GM12878 (cell line): ENCODE data around the gene ZNF418. TPM values are rescaled to one million over a fixed set of nuclear protein-coding genes. Genes with fewer than 3 reads are reported as not detected.
"Not testable (repeated sequence)": the region's sequence is repeated elsewhere in the genome, so short reads cannot be mapped to it uniquely, and the experiment has no call there.

Experiments
- ATAC-seq: fragments of 200-7000 bp; cut with Tn5 transposase; 3 replicates; pipeline ENCODE4 v1.9.1; 2020; ENCODE audit warnings: mild to moderate bottlenecking, moderate library complexity
- BruUV-seq: library from RNA; stranded (reverse); fragments of 400-500 nt; replicated peaks from 2 replicates; lab custom pipeline; 2021; lab: Mats Ljungman, UMichigan
- CTCF ChIA-PET: fragments of 300-600 bp; sonication (Branson Sonifier 250); formaldehyde crosslinking; extraction: SDS; loops from one replicate; lab custom pipeline; 2021; ENCODE audit warnings: inconsistent platforms; lab: Yijun Ruan, JAX
- POLR2A ChIA-PET: fragments of 350-600 bp; formaldehyde crosslinking; extraction: SDS; loops from one replicate; lab custom pipeline; 2021; ENCODE audit warnings: inconsistent platforms; lab: Charles Lee
- RAD21 ChIA-PET: fragments of 300-600 bp; sonication (Branson Sonifier 250); formaldehyde crosslinking; loops from one replicate; lab custom pipeline; 2023; ENCODE audit warnings: antibody characterized with exemption; ENCODE audit not compliant: unreplicated experiment; lab: Charles Lee
- SMC1A ChIA-PET: fragments of 300-600 bp; sonication (Branson Sonifier 250); formaldehyde crosslinking; loops from one replicate; lab custom pipeline; 2023; ENCODE audit not compliant: unreplicated experiment, uncharacterized antibody; lab: Charles Lee
- DNase-seq: peaks from one replicate; pipeline ENCODE4 v3.0.0-alpha.2; 2011; ENCODE audit warnings: low read depth, low spot score
- FAIRE-seq: peaks from 3 replicates; lab custom pipeline; 2011; peaks lifted over from hg19 to GRCh38; lab: Jason Lieb, UNC
- H2AFZ ChIP-seq: 2 replicates; pipeline ENCODE4 v1.6.0; 2011; ENCODE audit warnings: low read depth, low read length, control low read depth; ENCODE audit not compliant: control insufficient read depth
- H3K27ac ChIP-seq: 2 replicates; pipeline ENCODE4 v1.5.1; 2011; ENCODE audit warnings: control low read depth; ENCODE audit not compliant: control insufficient read depth, insufficient read depth
- H3K27me3 ChIP-seq, 2 experiments: replicated peaks in 1 of 2; 2 replicates each; pipeline versions ENCODE4 v1.6.0 to v1.6.1; 2011; ENCODE audit warnings: low read length in 1 of 2; ENCODE audit not compliant: control insufficient read depth in 2 of 2, insufficient read depth in 2 of 2
- H3K36me3 ChIP-seq, 2 experiments: 2 replicates each; pipeline ENCODE4 v1.5.1; 2011; ENCODE audit warnings: low read length in 1 of 2; ENCODE audit not compliant: control insufficient read depth in 2 of 2, insufficient read depth in 2 of 2
- H3K4me1 ChIP-seq: 2 replicates; pipeline ENCODE4 v1.6.1; 2011; ENCODE audit warnings: mild to moderate bottlenecking, low read length, moderate library complexity, mixed read lengths; ENCODE audit not compliant: control insufficient read depth, insufficient read depth
- H3K4me2 ChIP-seq: 2 replicates; pipeline ENCODE4 v1.6.0; 2011; ENCODE audit warnings: control low read depth; ENCODE audit not compliant: control insufficient read depth, insufficient read depth
- H3K4me3 ChIP-seq: fragments of 200-600 bp; sonication (generic); 2 replicates; pipeline ENCODE4 v1.5.1; 2016
- H3K79me2 ChIP-seq: 2 replicates; pipeline ENCODE4 v1.6.0; 2011; ENCODE audit warnings: low read length; ENCODE audit not compliant: control insufficient read depth, insufficient read depth
- H3K9ac ChIP-seq: 2 replicates; pipeline ENCODE4 v1.8.0; 2011; ENCODE audit warnings: low read length, control low read depth, mixed read lengths; ENCODE audit not compliant: control insufficient read depth, insufficient read depth
- H3K9me3 ChIP-seq: replicated peaks from 3 replicates; pipeline ENCODE4 v1.5.1; 2011; ENCODE audit warnings: mild to moderate bottlenecking, low read length; ENCODE audit not compliant: control insufficient read depth, insufficient read depth
- H4K20me1 ChIP-seq: 2 replicates; pipeline ENCODE4 v1.6.0; 2011; ENCODE audit not compliant: control insufficient read depth, insufficient read depth
- CREM ChIP-seq: IDR thresholded peaks from 2 replicates; pipeline ENCODE4 v1.6.1; 2014; ENCODE audit warnings: antibody characterized with exemption, low read depth
- EED ChIP-seq: sonication (generic); IDR thresholded peaks from 2 replicates; pipeline ENCODE4 v1.6.1; 2016; ENCODE audit warnings: antibody characterized with exemption, low read depth
- IRF3 ChIP-seq: fragments of 450-650 bp; IDR thresholded peaks from 2 replicates; pipeline ENCODE4 v1.6.1; 2014; ENCODE audit warnings: mild to moderate bottlenecking
- LARP7 ChIP-seq: fragments of 450-650 bp; IDR thresholded peaks from 2 replicates; pipeline ENCODE4 v1.6.1; 2017; ENCODE audit warnings: mild to moderate bottlenecking
- MAX ChIP-seq: IDR thresholded peaks from 2 replicates; pipeline ENCODE4 v1.6.1; 2012; ENCODE audit warnings: low read depth, low read length, improper control_type of control experiment
- PAX5 ChIP-seq: IDR thresholded peaks from 2 replicates; pipeline ENCODE4 v1.6.1; 2011; ENCODE audit warnings: low read depth, low read length, borderline replicate concordance
- POLR2A ChIP-seq: IDR thresholded peaks from 2 replicates; pipeline ENCODE4 v1.6.1; 2011; ENCODE audit warnings: low read depth, mild to moderate bottlenecking, low read length
- POLR2AphosphoS2 ChIP-seq: IDR thresholded peaks from 2 replicates; pipeline ENCODE4 v1.6.1; 2011; ENCODE audit warnings: low read depth, mild to moderate bottlenecking, low read length, improper control_type of control experiment, moderate library complexity
- USF2 ChIP-seq: IDR thresholded peaks from 2 replicates; pipeline ENCODE4 v1.6.1; 2011; ENCODE audit warnings: low read depth, low read length, improper control_type of control experiment, borderline replicate concordance
- ZBTB33 ChIP-seq: fragments of 450-650 bp; IDR thresholded peaks from 2 replicates; pipeline ENCODE4 v1.6.1; 2017; ENCODE audit warnings: mild to moderate bottlenecking
- ZSCAN29 ChIP-seq: fragments of 450-650 bp; IDR thresholded peaks from 2 replicates; pipeline ENCODE4 v1.6.1; 2017; ENCODE audit warnings: mild to moderate bottlenecking, moderate library complexity
- WGBS: methylation state at CpG from one replicate; pipeline ENCODE4 v1.1.6; 2016; ENCODE audit warnings: low lambda C conversion rate; ENCODE audit not compliant: insufficient replicate concordance, insufficient coverage; ENCODE audit errors: missing lambda C conversion rate; 5-methylcytosine and 5-hydroxymethylcytosine counted together
- in situ Hi-C: fragments of 300-500 bp; cut with MboI; formaldehyde crosslinking; loops from 9 replicates; pipeline ENCODE4 v1.14.3; 2018; ENCODE audit warnings: mixed read lengths
- intact Hi-C: fragments of 100-400 bp; cut with micrococcal nuclease; formaldehyde crosslinking; loops from one replicate; pipeline ENCODE4 v1.14.2; 2022; ENCODE audit not compliant: unreplicated experiment
- polyA plus RNA-seq, 11 experiments: library from polyadenylated mRNA; depleted of rRNA in 4 of 11; unstranded in 6 of 11; stranded (reverse) in 5 of 11; fragments of >200 nt; fragmentation: Nextera tagmentation in 4 of 11; fragmentation: Illumina TruSeq in 1 of 11; extraction: Ambion mirVana in 4 of 11; extraction: Trizol in 1 of 11; gene quantifications; 1 replicate in 1 of 11; 2 replicates in 10 of 11; pipeline versions ENCODE4 v1.2.1 to v1.2.3, GENCODE V29; 2011 to 2016; ENCODE audit warnings: inconsistent platforms in 2 of 11, missing spikeins in 2 of 11, low read depth in 1 of 11
- total RNA-seq, 4 experiments: library from RNA; depleted of rRNA in 3 of 4; stranded (reverse); fragments of >200 nt in 3 of 4; fragmentation: Illumina TruSeq in 1 of 4; extraction: Trizol in 1 of 4; gene quantifications; 2 replicates each; pipeline versions ENCODE4 v1.2.1 to v1.2.3, GENCODE V29; 2013 to 2021

Gene ZNF418
- total and polyA plus RNA-seq, 10 of the 15 experiments (the other 5 are each of a cell fraction or from before 2014, with no cell fraction given) = 0.20 to 1.3 (median 0.59) TPM; not detected in 1

- TF ChIP-seq IRF3 (no peak), POLR2A (no peak), EED (no peak), LARP7 (no peak), USF2 (no peak)
These were observed 31.5 kb downstream of the ZNF418 start (continued) for GRCh38 chr19:57903618-57904184.

- in situ Hi-C loops = no loop called here
- ATAC-seq = no peak
- no TSS peak for BruUV-seq
- CTCF ChIA-PET = interaction anchor here (1.0 to 1.3 kb wide), 2 partner anchors 13 to 798 kb away, joined by 3 to 4 read pairs; no protein-coding TSS in a partner anchor
- WGBS = 96% methylated on average over 5 of the region's 5 CpGs
- RAD21 ChIA-PET = no interaction called here
- no peaks in the 10 kb centered on the region for H3K79me2 ChIP-seq
- TF ChIP-seq ZSCAN29 = no peak
- TF ChIP-seq CREM = no peak
- TF ChIP-seq PAX5 = no peak
- no peak for TF ChIP-seq POLR2AphosphoS2
- TF ChIP-seq MAX = no peak
- no peak for TF ChIP-seq ZBTB33
- TF ChIP-seq, all 136 proteins: peak for 0
- POLR2A ChIA-PET = no interaction called here
- H3K9ac ChIP-seq = no peak overlapping the region
- intact Hi-C loops = no loop called here
- H3K36me3 ChIP-seq = no peaks in the 10 kb centered on the region
- DNase-seq (no peak), FAIRE-seq (no peak)
- no peaks in the 10 kb centered on the region for H3K27me3 ChIP-seq
- no peaks in the 10 kb centered on the region; the same call in 2 of the 3 replicates for H3K9me3 ChIP-seq
- no peak overlapping the region for H3K4me2 ChIP-seq
- H3K4me1 ChIP-seq = no peaks in the 10 kb centered on the region
- H3K27ac ChIP-seq = no peak overlapping the region
- no peak overlapping the region for H3K4me3 ChIP-seq
- SMC1A ChIA-PET = no interaction called here
- H2AFZ ChIP-seq = no peak overlapping the region
- no peaks in the 10 kb centered on the region for H4K20me1 ChIP-seq
These were observed 34.9 kb downstream of the ZNF418 start for GRCh38 chr19:57900311-57900710.

GRCh38 chr19:57890706-57891105 lies 44.5 kb downstream of the ZNF418 start:
- SMC1A ChIA-PET = interaction anchor here (0.9 kb wide), 1 partner anchor 153 kb away, joined by 3 read pairs; no protein-coding TSS in a partner anchor
- H3K36me3 ChIP-seq, DNase-seq, ATAC-seq, FAIRE-seq, BruUV-seq, POLR2A ChIA-PET, H3K4me1 ChIP-seq, in situ Hi-C loops, H3K4me3 ChIP-seq, CTCF ChIA-PET, H3K4me2 ChIP-seq, intact Hi-C loops, H3K27me3 ChIP-seq, H3K9ac ChIP-seq, H4K20me1 ChIP-seq, H3K27ac ChIP-seq, H2AFZ ChIP-seq, H3K9me3 ChIP-seq, RAD21 ChIA-PET: not testable (repeated sequence)
- peaks cover 24% of the 10 kb centered on the region for H3K79me2 ChIP-seq
- 95% methylated on average over 3 of the region's 3 CpGs for WGBS
